IMR-90 (cell line): Measurements from ENCODE around the gene NLRP1.
A peak's percentile ranks its signal among the peaks of the same experiment; 100 is the strongest.

ENCODE experiments used
- BHLHE40 ChIP-seq: fragments of 150-350 bp; IDR thresholded peaks from 2 replicates; pipeline ENCODE4 v1.6.1; 2016; ENCODE audit warnings: mild to moderate bottlenecking, low read depth, low read length
- CEBPB ChIP-seq: IDR thresholded peaks from 2 replicates; pipeline ENCODE4 v1.6.1; 2012; ENCODE audit warnings: low read depth, low read length, improper control_type of control experiment
- CHD1 ChIP-seq: IDR thresholded peaks from 2 replicates; pipeline ENCODE4 v1.6.1; 2012; ENCODE audit warnings: low read depth, low read length, improper control_type of control experiment
- FOS ChIP-seq: fragments of 150-350 bp; IDR thresholded peaks from 2 replicates; pipeline ENCODE4 v1.6.1; 2016; ENCODE audit warnings: low read depth, low read length
- MAFK ChIP-seq: IDR thresholded peaks from 2 replicates; pipeline ENCODE4 v1.6.1; 2012; ENCODE audit warnings: low read depth, low read length, improper control_type of control experiment
- MAZ ChIP-seq: IDR thresholded peaks from 2 replicates; pipeline ENCODE4 v1.6.1; 2012; ENCODE audit warnings: low read depth, mild to moderate bottlenecking, low read length, improper control_type of control experiment, moderate library complexity, borderline replicate concordance
- MXI1 ChIP-seq: IDR thresholded peaks from 2 replicates; pipeline ENCODE4 v1.6.1; 2012; ENCODE audit warnings: low read depth, mild to moderate bottlenecking, low read length, moderate library complexity, borderline replicate concordance
- POLR2A ChIP-seq: IDR thresholded peaks from 2 replicates; pipeline ENCODE4 v1.6.1; 2012; ENCODE audit warnings: mild to moderate bottlenecking, low read depth, low read length
- RAD21 ChIP-seq: IDR thresholded peaks from 2 replicates; pipeline ENCODE4 v1.6.1; 2012; ENCODE audit warnings: low read length, improper control_type of control experiment
- RCOR1 ChIP-seq: IDR thresholded peaks from 2 replicates; pipeline ENCODE4 v1.6.1; 2012; ENCODE audit warnings: mild to moderate bottlenecking, low read length, improper control_type of control experiment; ENCODE audit not compliant: insufficient replicate concordance
- SMC3 ChIP-seq: fragments of 150-350 bp; IDR thresholded peaks from 2 replicates; pipeline ENCODE4 v1.6.1; 2016; ENCODE audit warnings: low read depth, mild to moderate bottlenecking, antibody characterized with exemption, low read length, moderate library complexity
- TF ChIP-seq, protein P1 (sequence below): conservative IDR thresholded peaks from 2 replicates; pipeline ENCODE4 v1.5.1; 2012; ENCODE audit warnings: mild to moderate bottlenecking, low read depth, low read length, improper control_type of control experiment

DNA sequence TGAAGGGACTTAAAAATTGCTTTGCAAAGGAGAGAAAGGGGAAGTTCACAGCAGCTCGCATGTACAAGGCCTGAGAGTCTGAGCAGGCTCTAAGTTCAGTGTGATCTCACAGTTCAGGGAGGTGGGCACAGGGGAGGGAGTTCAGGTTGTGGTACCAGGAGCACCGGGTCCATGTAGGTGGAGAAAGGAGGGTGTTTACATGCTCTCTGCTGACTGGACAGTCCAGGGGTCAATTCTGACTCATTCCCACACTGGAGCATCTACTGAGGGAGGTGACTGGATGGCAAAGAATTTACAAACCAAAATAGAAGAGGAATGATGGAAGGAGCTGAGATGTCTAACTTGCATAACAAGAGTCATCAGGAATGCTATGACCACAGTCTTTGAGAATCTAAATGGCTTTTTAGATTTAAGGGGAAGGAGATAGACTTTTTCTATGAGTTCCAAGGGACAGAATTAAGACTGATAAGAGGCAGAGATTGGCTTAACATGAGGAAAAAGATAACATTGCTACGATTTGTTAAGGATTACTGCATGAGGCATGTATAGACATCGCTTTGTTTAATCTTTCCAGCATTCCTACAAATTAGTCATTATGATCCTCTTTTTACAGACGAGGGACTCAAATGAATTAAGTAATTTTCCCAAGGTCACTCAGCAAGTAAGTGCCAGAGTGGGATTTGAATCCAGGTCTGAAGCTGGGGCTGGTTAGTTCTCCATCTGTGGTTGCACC is 68.1 kb downstream of the NLRP1 start:
- peak; percentile 86 for TF ChIP-seq MAFK
- TF ChIP-seq, protein P1, sequence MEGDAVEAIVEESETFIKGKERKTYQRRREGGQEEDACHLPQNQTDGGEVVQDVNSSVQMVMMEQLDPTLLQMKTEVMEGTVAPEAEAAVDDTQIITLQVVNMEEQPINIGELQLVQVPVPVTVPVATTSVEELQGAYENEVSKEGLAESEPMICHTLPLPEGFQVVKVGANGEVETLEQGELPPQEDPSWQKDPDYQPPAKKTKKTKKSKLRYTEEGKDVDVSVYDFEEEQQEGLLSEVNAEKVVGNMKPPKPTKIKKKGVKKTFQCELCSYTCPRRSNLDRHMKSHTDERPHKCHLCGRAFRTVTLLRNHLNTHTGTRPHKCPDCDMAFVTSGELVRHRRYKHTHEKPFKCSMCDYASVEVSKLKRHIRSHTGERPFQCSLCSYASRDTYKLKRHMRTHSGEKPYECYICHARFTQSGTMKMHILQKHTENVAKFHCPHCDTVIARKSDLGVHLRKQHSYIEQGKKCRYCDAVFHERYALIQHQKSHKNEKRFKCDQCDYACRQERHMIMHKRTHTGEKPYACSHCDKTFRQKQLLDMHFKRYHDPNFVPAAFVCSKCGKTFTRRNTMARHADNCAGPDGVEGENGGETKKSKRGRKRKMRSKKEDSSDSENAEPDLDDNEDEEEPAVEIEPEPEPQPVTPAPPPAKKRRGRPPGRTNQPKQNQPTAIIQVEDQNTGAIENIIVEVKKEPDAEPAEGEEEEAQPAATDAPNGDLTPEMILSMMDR: no peak
- no peak for TF ChIP-seq RCOR1
- TF ChIP-seq POLR2A: no peak
- TF ChIP-seq SMC3: no peak
- TF ChIP-seq FOS: peak; percentile 100
- no peak for TF ChIP-seq MXI1
- peak; percentile 40; the same call in 1 of the 2 replicates for TF ChIP-seq MAZ
- peak; percentile 71 for TF ChIP-seq BHLHE40
- no peak for TF ChIP-seq RAD21
- TF ChIP-seq CEBPB: peak; percentile 82
- TF ChIP-seq CHD1: no peak
